ENCODE results near the gene PIK3R3.

GRCh38 chr1:46131712-46132528, 509 bp downstream of the PIK3R3 start:
- no peak for TF ChIP-seq POLR2AphosphoS5 (IDR thresholded peaks at IDR 0.05)
- no peak for TF ChIP-seq CTCF (IDR thresholded peaks at IDR 0.05)
- no peak for TF ChIP-seq POLR2A (IDR thresholded peaks at IDR 0.05)
